KMS-11 (cell line): ENCODE results near the gene PPM1G.

ENCODE experiments used
- H2AFZ ChIP-seq: fragments of 200-600 bp; sonication (generic); 2 replicates; pipeline ENCODE4 v1.6.1; 2016; ENCODE audit warnings: antibody characterized with exemption, mixed run types, low read depth
- H3K27ac ChIP-seq: fragments of 200-600 bp; sonication (generic); 2 replicates; pipeline ENCODE4 v1.6.1; 2016; ENCODE audit warnings: mild to moderate bottlenecking, mixed run types
- H3K27me3 ChIP-seq: fragments of 200-600 bp; sonication (generic); 2 replicates; pipeline ENCODE4 v1.6.1; 2017; ENCODE audit warnings: mild to moderate bottlenecking, low read depth, mixed run types, moderate library complexity; ENCODE audit not compliant: insufficient read depth
- H3K36me3 ChIP-seq: fragments of 200-600 bp; sonication (generic); 2 replicates; pipeline ENCODE4 v1.6.1; 2017; ENCODE audit warnings: mild to moderate bottlenecking, mixed run types; ENCODE audit not compliant: insufficient read depth
- H3K4me1 ChIP-seq: fragments of 200-600 bp; sonication (generic); 2 replicates; pipeline ENCODE4 v1.6.1; 2016; ENCODE audit warnings: mild to moderate bottlenecking, low read depth, mixed run types; ENCODE audit not compliant: poor library complexity, severe bottlenecking
- H3K4me2 ChIP-seq: fragments of 200-600 bp; sonication (generic); 2 replicates; pipeline ENCODE4 v1.7.0; 2016; ENCODE audit warnings: mild to moderate bottlenecking, mixed run types
- H3K4me3 ChIP-seq: fragments of 200-600 bp; sonication (generic); IDR thresholded peaks from 2 replicates; pipeline ENCODE4 v1.6.1; 2017; ENCODE audit warnings: low read depth, low read length, mixed read lengths; ENCODE audit not compliant: insufficient read depth
- H3K79me2 ChIP-seq: fragments of 200-600 bp; sonication (generic); 2 replicates; pipeline ENCODE4 v1.6.1; 2016; ENCODE audit warnings: low read depth, mixed run types; ENCODE audit not compliant: insufficient read depth
- H3K9ac ChIP-seq: fragments of 200-600 bp; sonication (generic); 2 replicates; pipeline ENCODE4 v1.6.1; 2016; ENCODE audit warnings: mild to moderate bottlenecking, mixed run types
- H4K20me1 ChIP-seq: fragments of 200-600 bp; sonication (generic); 2 replicates; pipeline ENCODE4 v1.6.1; 2016; ENCODE audit warnings: mild to moderate bottlenecking, mixed run types; ENCODE audit not compliant: insufficient read depth
- TF ChIP-seq, protein P1 (sequence below): fragments of 200-600 bp; sonication (generic); conservative IDR thresholded peaks from 2 replicates; pipeline ENCODE4 v1.6.1; 2017; ENCODE audit warnings: low read depth, mild to moderate bottlenecking, antibody characterized with exemption, low read length, moderate library complexity, mixed read lengths

PPM1G gene

DNA sequence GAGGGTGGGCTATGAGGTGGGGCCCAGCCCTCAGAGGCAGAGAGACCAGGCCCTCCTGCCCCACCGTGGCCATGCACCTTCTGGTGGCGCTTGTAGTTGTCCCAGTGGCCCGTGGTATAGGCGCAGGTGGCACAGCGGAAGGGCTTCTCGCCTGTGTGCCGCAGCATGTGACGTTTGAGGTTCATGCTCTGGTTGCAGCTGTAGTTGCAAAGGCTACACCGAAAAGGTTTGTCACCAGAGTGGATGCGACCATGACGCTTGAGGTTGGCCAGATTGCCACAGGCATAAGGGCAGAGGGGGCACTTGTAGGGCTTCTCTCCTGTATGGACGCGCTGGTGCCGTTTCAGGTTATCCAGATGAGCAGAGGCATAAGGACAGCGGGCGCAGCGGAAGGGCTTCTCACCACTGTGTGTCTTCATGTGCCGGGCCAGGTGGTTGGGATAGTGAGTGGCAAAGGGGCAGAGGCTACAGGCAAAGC is 31.7 kb downstream of the PPM1G start:
- Histone ChIP-seq H3K4me1 (no peaks in the 10 kb centered on the region), H3K4me3 (no peak overlapping the region), H2AFZ (no peak overlapping the region), H4K20me1 (no peaks in the 10 kb centered on the region), H3K27ac (no peak overlapping the region), H3K9ac (no peak overlapping the region), H3K36me3 (peaks cover 9% of the 10 kb centered on the region; the same call in 1 of the 2 replicates), H3K27me3 (no peaks in the 10 kb centered on the region), H3K79me2 (no peaks in the 10 kb centered on the region), H3K4me2 (no peak overlapping the region)
- TF ChIP-seq, protein P1, sequence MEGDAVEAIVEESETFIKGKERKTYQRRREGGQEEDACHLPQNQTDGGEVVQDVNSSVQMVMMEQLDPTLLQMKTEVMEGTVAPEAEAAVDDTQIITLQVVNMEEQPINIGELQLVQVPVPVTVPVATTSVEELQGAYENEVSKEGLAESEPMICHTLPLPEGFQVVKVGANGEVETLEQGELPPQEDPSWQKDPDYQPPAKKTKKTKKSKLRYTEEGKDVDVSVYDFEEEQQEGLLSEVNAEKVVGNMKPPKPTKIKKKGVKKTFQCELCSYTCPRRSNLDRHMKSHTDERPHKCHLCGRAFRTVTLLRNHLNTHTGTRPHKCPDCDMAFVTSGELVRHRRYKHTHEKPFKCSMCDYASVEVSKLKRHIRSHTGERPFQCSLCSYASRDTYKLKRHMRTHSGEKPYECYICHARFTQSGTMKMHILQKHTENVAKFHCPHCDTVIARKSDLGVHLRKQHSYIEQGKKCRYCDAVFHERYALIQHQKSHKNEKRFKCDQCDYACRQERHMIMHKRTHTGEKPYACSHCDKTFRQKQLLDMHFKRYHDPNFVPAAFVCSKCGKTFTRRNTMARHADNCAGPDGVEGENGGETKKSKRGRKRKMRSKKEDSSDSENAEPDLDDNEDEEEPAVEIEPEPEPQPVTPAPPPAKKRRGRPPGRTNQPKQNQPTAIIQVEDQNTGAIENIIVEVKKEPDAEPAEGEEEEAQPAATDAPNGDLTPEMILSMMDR: no peak

DNA sequence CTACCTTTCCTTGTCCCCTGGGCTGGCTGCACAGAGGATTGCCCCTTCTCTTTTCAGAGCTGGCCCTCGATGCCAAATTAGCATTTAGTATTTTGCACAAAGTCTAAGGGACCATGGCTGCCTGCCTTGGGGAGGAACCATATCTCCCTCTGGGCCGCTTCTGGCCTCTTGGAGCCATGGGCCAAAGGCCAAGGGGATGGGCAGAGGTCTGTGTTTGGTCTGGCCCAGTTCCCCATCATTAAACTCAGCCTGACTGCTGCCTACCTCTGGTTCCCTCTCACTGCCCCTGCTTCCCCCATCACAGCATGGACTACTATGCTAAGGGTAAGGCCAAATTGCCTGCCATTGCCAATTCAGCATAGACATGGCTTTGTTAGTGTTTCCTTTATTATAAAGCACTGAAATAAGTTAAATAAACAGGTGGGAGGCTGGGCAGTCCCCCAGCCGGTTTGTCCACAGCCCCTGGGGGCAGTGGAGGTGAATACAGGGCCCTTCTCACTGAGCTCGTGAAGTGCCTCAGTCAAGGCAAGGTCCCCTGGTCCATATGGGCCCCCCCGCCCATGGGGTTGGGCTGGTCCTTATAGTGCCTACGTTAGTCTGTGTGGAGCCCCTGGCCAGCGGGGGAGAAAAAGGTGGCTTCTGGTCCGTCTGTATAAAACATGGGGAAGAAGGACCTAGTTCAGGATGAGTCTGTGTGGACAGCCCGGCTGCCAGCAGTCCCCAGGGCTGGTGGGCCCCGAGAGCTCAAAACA is 32.3 kb downstream of the PPM1G start:
- H3K4me1 ChIP-seq: no peaks in the 10 kb centered on the region
- H3K4me3 ChIP-seq: no peak overlapping the region
- no peak overlapping the region for H3K27ac ChIP-seq

DNA sequence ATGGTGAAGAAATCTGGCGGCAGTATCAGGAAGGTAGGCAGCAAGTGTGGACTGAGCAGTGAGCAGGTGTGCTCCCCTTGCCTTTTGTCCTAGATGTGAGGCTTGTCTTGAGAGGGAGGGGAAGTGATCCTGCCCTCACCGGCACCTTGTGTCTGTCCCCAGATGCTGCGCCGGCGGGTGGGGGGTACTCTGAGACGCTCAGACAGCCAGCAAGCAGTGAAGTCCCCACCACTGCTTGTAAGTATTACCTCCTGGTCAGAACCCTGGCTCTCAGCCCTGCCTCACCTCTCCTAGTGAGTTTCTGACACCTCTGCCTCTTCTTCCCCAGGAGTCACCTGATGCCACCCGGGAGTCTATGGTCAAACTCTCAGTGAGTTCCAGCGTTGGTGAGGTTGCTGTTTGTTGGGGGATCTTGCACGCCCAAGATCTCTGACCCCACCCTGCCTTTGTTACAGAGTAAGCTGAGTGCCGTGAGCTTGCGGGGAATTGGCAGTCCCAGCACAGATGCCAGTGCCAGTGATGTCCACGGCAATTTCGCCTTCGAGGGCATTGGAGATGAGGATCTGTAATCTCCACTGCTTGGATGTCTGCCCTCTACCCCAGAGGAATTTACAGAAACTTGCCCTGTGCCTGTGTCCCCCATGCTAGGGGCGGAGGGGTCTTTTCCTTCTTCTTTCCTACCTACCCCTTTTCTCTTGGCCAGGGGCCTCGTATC is 33.1 kb downstream of the PPM1G start:
- H3K9ac ChIP-seq: no peak overlapping the region
- H3K27me3 ChIP-seq: no peaks in the 10 kb centered on the region
- no peaks in the 10 kb centered on the region for H4K20me1 ChIP-seq
- H3K4me2 ChIP-seq: no peak overlapping the region
- H3K36me3 ChIP-seq: peaks cover 3% of the 10 kb centered on the region; the same call in 1 of the 2 replicates
- H3K4me1 ChIP-seq: peaks cover 7% of the 10 kb centered on the region
- H3K4me3 ChIP-seq: no peak overlapping the region
- H3K27ac ChIP-seq: no peak overlapping the region
- H2AFZ ChIP-seq: no peak overlapping the region
- TF ChIP-seq, protein P1: no peak
- peaks cover 11% of the 10 kb centered on the region for H3K79me2 ChIP-seq

More for the DNA sequence above, 32.3 kb downstream of the PPM1G start:
- Histone ChIP-seq H3K4me2 (no peak overlapping the region), H3K79me2 (peaks cover 4% of the 10 kb centered on the region), H3K9ac (no peak overlapping the region), H3K36me3 (peaks cover 5% of the 10 kb centered on the region; the same call in 1 of the 2 replicates), H2AFZ (no peak overlapping the region), H3K27me3 (no peaks in the 10 kb centered on the region), H4K20me1 (no peaks in the 10 kb centered on the region)
- TF ChIP-seq, protein P1: no peak

DNA sequence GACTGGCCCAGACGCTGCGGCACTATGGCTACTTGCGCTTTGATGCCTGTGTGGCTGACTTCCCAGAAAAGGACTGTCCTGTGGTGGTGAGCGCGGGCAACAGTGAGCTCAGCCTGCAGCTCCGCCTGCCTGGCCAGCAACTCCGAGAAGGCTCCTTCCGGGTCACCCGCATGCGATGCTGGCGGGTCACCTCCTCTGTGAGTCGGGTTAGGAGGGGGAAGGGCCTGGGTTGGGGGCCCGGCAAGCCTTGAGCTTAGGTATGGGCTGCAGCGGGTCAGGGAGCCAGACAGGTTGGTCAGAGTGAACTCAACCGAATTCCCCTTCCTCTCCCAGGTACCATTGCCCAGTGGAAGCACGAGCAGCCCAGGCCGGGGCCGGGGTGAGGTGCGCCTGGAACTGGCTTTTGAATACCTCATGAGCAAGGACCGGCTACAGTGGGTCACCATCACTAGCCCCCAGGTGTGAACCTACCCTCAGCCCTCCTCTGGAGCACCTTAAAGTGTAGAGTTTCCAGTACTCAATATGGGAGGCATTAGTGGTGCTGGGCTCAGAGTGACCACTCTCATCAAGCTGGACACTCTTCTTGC is 33.8 kb downstream of the PPM1G start:
- H3K4me1 ChIP-seq: peaks cover 9% of the 10 kb centered on the region
- no peaks in the 10 kb centered on the region for H4K20me1 ChIP-seq
- H3K79me2 ChIP-seq: peaks cover 18% of the 10 kb centered on the region

More for the DNA sequence above, 33.8 kb downstream of the PPM1G start:
- Histone ChIP-seq H3K4me3 (no peak overlapping the region), H3K27me3 (no peaks in the 10 kb centered on the region), H3K9ac (no peak overlapping the region), H2AFZ (no peak overlapping the region), H3K27ac (no peak overlapping the region), H3K4me2 (no peak overlapping the region), H3K36me3 (peaks cover 3% of the 10 kb centered on the region; the same call in 1 of the 2 replicates)
- TF ChIP-seq, protein P1: no peak
